GM06990 (cell line): ENCODE data around the gene RHBDF2.

Source experiments
- DNase-seq: peaks from one replicate; pipeline ENCODE4 v3.0.0-alpha.2; 2011; ENCODE audit not compliant: insufficient read length; ENCODE audit errors: extremely low read depth
- H3K27me3 ChIP-seq: replicated peaks from 2 replicates; pipeline ENCODE4 v1.6.0; 2011; ENCODE audit warnings: low read length; ENCODE audit not compliant: control insufficient read depth, insufficient read depth
- H3K36me3 ChIP-seq: 2 replicates; pipeline ENCODE4 v1.5.1; 2011; ENCODE audit warnings: low read length; ENCODE audit not compliant: control insufficient read depth, insufficient read depth
- H3K4me3 ChIP-seq: replicated peaks from 2 replicates; pipeline ENCODE4 v1.5.1; 2011; ENCODE audit warnings: low read depth, mild to moderate bottlenecking, control low read depth, low read length
- TF ChIP-seq, protein P1 (sequence below): IDR thresholded peaks from 2 replicates; pipeline ENCODE4 v1.5.1; 2011; ENCODE audit warnings: low read length, control low read depth, mild to moderate bottlenecking, inconsistent platforms; ENCODE audit not compliant: insufficient read depth, poor library complexity, severe bottlenecking

Gene RHBDF2

DNA sequence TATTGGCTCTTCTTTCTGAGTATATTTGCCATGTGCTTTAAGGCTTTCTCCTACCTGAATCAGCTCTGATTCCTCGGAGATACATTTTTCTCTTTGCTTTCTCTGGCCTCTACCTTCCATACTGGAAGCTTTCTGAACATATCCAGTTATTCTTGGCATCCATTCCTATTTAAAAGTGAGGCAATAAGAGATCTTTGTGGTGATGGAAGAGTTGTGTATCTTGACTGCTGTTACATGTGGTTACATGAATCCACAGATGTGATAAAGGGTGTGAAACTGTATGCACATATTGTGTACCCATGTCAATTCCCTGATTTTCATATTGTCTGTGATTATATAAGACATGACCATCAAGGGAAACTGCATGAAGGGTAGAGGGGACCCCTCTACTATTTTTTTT lies 72.7 kb downstream of the RHBDF2 start:
- TF ChIP-seq, protein P1, sequence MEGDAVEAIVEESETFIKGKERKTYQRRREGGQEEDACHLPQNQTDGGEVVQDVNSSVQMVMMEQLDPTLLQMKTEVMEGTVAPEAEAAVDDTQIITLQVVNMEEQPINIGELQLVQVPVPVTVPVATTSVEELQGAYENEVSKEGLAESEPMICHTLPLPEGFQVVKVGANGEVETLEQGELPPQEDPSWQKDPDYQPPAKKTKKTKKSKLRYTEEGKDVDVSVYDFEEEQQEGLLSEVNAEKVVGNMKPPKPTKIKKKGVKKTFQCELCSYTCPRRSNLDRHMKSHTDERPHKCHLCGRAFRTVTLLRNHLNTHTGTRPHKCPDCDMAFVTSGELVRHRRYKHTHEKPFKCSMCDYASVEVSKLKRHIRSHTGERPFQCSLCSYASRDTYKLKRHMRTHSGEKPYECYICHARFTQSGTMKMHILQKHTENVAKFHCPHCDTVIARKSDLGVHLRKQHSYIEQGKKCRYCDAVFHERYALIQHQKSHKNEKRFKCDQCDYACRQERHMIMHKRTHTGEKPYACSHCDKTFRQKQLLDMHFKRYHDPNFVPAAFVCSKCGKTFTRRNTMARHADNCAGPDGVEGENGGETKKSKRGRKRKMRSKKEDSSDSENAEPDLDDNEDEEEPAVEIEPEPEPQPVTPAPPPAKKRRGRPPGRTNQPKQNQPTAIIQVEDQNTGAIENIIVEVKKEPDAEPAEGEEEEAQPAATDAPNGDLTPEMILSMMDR, result no peak
- no peak overlapping the region for H3K4me3 ChIP-seq
- H3K36me3 ChIP-seq, result no peaks in the 10 kb centered on the region
- DNase-seq, result no peak
- no peaks in the 10 kb centered on the region for H3K27me3 ChIP-seq

DNA sequence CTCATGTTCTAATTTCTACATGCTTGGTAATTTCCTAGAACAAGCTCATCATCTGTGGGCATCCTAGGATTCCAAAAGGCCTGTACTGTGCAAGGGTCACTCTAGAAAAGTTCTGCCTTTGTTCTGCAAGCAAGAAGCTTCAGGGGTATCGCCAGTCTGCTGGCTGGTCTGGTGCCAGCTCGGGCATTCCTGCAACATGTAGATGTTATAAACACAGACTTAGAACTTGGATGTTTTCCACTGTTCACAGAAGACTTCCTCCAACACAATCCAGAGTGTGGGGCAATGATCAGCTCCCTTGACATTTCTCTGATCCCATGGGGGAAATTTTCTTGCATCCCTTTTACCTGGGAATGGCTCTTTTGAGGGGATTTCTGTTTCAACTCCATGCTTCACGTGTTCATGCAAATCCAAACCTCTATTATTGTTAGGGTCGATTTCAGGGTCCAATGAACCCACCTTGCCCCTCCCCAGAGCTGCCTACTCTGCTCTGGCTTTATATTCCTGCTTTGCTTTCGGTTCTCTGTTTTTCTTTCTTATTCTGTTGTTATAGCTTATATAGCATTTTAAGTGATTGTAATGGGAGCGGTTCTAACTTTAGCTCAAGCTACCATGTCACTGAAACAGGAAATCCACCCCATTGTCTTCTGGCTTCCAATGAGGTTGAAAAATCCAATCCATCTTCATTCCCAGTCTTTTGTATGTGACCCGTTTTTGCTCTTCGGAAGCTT lies 73.6 kb downstream of the RHBDF2 start:
- no peak for DNase-seq
- Histone ChIP-seq H3K27me3 (no peaks in the 10 kb centered on the region), H3K4me3 (no peak overlapping the region), H3K36me3 (no peaks in the 10 kb centered on the region)
- TF ChIP-seq, protein P1, result no peak

DNA sequence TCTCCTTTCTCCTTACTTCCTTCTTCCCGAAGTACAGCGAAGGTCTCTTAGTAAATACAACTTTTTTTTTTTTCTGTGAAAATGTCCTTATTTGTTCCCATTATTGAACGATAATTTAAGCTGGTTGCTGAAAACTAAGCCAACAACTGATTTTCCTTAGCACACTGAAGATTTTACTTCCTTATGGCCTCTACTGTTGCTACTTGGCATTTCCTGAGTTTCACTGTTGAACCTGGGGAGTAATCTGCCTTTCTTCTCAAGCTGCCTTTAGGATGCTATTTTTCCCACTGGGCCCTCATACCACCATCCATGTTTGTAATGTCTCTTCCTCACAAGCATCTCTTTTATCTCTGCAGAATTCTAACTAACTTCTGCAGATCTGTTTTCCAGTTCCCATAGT lies 74.4 kb downstream of the RHBDF2 start:
- no peak overlapping the region for H3K4me3 ChIP-seq
- TF ChIP-seq, protein P1, result no peak
- H3K27me3 ChIP-seq, result no peaks in the 10 kb centered on the region
- no peaks in the 10 kb centered on the region for H3K36me3 ChIP-seq
- DNase-seq, result no peak

DNA sequence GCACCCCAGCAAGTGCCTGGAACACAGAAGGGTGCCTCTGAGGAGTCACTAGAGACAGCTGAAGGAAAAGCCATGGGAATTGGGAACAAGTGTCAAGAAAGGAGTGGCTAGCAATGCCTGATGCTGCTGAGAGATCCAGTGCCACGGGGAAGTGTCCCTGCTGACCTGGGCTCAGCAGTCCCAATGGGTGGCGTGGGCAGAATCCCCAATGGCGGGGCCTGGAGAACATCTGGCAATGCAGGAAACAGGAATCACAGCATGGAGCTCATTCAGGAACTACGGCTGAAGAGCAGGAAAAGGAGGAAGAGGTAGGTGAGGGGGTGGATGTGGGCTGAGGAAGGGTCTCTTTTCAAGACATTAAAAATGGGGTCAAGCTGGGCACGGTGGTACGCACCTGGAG lies 78.4 kb downstream of the RHBDF2 start:
- Histone ChIP-seq H3K4me3 (no peak overlapping the region), H3K36me3 (no peaks in the 10 kb centered on the region), H3K27me3 (no peaks in the 10 kb centered on the region)
- no peak for DNase-seq
- TF ChIP-seq, protein P1, result no peak

DNA sequence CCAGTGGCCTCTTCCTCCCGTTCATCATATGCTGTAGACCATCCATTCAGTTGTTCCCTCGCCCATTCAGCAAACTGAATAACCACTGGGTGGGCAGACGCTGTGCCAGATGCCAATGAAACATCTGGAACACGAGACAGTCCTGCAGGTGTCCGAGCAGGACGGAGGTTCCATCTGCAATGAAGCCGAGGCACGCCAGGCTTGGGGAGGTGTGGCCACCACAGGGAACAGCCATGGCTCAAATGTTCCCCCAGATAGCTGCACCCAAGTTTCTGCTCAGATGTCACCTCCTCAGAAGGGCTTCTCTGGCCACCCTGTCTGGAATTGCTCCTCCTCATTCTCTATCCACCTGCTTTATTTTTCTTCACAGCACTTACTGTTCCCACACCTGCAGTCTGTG lies 78.8 kb downstream of the RHBDF2 start:
- DNase-seq, result no peak
- H3K4me3 ChIP-seq, result no peak overlapping the region
- H3K27me3 ChIP-seq, result no peaks in the 10 kb centered on the region
- TF ChIP-seq, protein P1, result no peak
- H3K36me3 ChIP-seq, result peaks cover 3% of the 10 kb centered on the region

DNA sequence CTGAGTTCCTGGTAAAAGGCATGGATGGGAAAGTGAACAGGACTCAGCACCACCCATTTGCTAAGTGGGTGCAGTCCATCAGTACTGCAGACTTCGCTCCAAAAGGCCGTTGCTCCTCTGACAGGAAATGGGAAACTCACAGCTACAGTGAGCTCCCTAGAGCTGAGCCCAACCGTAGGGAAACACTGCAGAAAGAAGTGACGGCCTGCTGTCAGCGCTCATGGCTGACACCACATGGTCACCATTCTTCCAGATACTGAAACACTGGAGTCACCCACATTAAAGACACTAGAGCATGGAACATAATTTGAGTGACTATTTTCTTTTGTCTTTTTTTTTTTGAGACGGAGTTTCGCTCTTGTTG lies 80.2 kb downstream of the RHBDF2 start:
- no peak overlapping the region for H3K4me3 ChIP-seq
- no peaks in the 10 kb centered on the region for H3K27me3 ChIP-seq
- peaks cover 3% of the 10 kb centered on the region for H3K36me3 ChIP-seq
- TF ChIP-seq, protein P1, result no peak
- no peak for DNase-seq
